PC-3 (cell line): Measurements from ENCODE around the gene APBA2. TPM values are rescaled to one million over a fixed set of nuclear protein-coding genes. Genes with fewer than 3 reads are reported as not detected.

Experiments used
- ATAC-seq: fragments of 200-7000 bp; cut with Tn5 transposase; 2 replicates; pipeline ENCODE4 v1.9.1; 2020; ENCODE audit warnings: mild to moderate bottlenecking, moderate library complexity
- BruUV-seq: library from RNA; stranded (reverse); fragments of 400-500 nt; replicated peaks from 2 replicates; lab custom pipeline; 2021; lab: Mats Ljungman, UMichigan
- CTCF ChIA-PET: fragments of 300-600 bp; sonication (Branson Sonifier 250); formaldehyde crosslinking; loops from one replicate; lab custom pipeline; 2022; ENCODE audit warnings: antibody characterized with exemption; lab: Charles Lee
- POLR2A ChIA-PET: fragments of 300-600 bp; sonication (Branson Sonifier 250); formaldehyde crosslinking; loops from one replicate; lab custom pipeline; 2022; ENCODE audit warnings: antibody characterized with exemption; ENCODE audit not compliant: unreplicated experiment; lab: Charles Lee
- DNase-seq: peaks from one replicate; pipeline ENCODE4 v3.0.0-alpha.2; 2015
- H2AFZ ChIP-seq: fragments of 300-600 bp; sonication (generic); 2 replicates; pipeline ENCODE4 v1.6.0; 2016; ENCODE audit warnings: antibody characterized with exemption, low read length
- H3F3A ChIP-seq: fragments of 300-600 bp; sonication (generic); one replicate; pipeline ENCODE4 v1.6.0; 2017; ENCODE audit warnings: antibody characterized with exemption, low read length, control low read depth, mild to moderate bottlenecking; ENCODE audit not compliant: unreplicated experiment
- H3K27ac ChIP-seq: fragments of 300-600 bp; sonication (generic); 2 replicates; pipeline ENCODE4 v1.5.1; 2016; ENCODE audit warnings: mild to moderate bottlenecking, low read length
- H3K27me3 ChIP-seq: fragments of 300-600 bp; sonication (generic); 2 replicates; pipeline ENCODE4 v1.6.1; 2016; ENCODE audit warnings: low read length, mixed read lengths
- H3K36me3 ChIP-seq: fragments of 300-600 bp; sonication (generic); 2 replicates; pipeline ENCODE4 v1.6.1; 2016; ENCODE audit warnings: low read depth, mixed run types, low read length, mixed read lengths
- H3K4me1 ChIP-seq: fragments of 300-600 bp; sonication (generic); 2 replicates; pipeline ENCODE4 v1.5.1; 2016; ENCODE audit warnings: low read length; ENCODE audit not compliant: insufficient read depth
- H3K4me2 ChIP-seq: fragments of 300-600 bp; sonication (generic); 2 replicates; pipeline ENCODE4 v1.6.0; 2016; ENCODE audit warnings: low read length
- H3K4me3 ChIP-seq: fragments of 300-600 bp; sonication (generic); 2 replicates; pipeline ENCODE4 v1.5.1; 2016; ENCODE audit warnings: mild to moderate bottlenecking, low read length, mixed read lengths
- H3K79me2 ChIP-seq: fragments of 300-600 bp; sonication (generic); 2 replicates; pipeline ENCODE4 v1.6.1; 2017; ENCODE audit warnings: low read length, mixed read lengths
- H3K9ac ChIP-seq: fragments of 300-600 bp; sonication (generic); 2 replicates; pipeline ENCODE4 v1.6.0; 2016; ENCODE audit warnings: mild to moderate bottlenecking, low read length
- H3K9me2 ChIP-seq: fragments of 300-600 bp; sonication (generic); replicated peaks from 2 replicates; pipeline ENCODE4 v1.6.1; 2016; ENCODE audit warnings: mixed run types, low read length, mixed read lengths
- H3K9me3 ChIP-seq: fragments of 300-600 bp; sonication (generic); 2 replicates; pipeline ENCODE4 v1.6.1; 2016; ENCODE audit warnings: low read length, mixed read lengths
- H4K20me1 ChIP-seq: fragments of 300-600 bp; sonication (generic); 2 replicates; pipeline ENCODE4 v1.6.1; 2016; ENCODE audit warnings: low read length, mixed read lengths
- CTCF ChIP-seq: fragments of 300-600 bp; sonication (generic); conservative IDR thresholded peaks from 2 replicates; pipeline ENCODE4 v1.5.1; 2017; ENCODE audit warnings: antibody characterized with exemption, low read depth, mild to moderate bottlenecking, low read length
- EZH2 ChIP-seq: fragments of 300-600 bp; sonication (generic); IDR thresholded peaks from one replicate; pipeline ENCODE4 v1.6.1; 2017; ENCODE audit warnings: antibody characterized with exemption, mild to moderate bottlenecking, low read length; ENCODE audit not compliant: unreplicated experiment
- EZH2phosphoT487 ChIP-seq: fragments of 300-600 bp; sonication (generic); IDR thresholded peaks from 2 replicates; pipeline ENCODE4 v1.6.1; 2018; ENCODE audit warnings: mild to moderate bottlenecking, antibody characterized with exemption, low read length, borderline replicate concordance
- intact Hi-C: fragments of 100-400 bp; cut with micrococcal nuclease; formaldehyde crosslinking; loops from 2 replicates; pipeline ENCODE4 v1.9.0; 2023
- total RNA-seq: library from RNA; depleted of rRNA; stranded (reverse); fragments of >200 nt; gene quantifications from 2 replicates; pipeline ENCODE4 v1.2.3, GENCODE V29; 2014

Gene APBA2
- total RNA-seq, 1 experiment from 2014 or later = 61.7 TPM

- Histone ChIP-seq H3K4me2 (no peak overlapping the region), H3K4me1 (no peaks in the 10 kb centered on the region), H3K27ac (no peak overlapping the region), H3K36me3 (no peaks in the 10 kb centered on the region), H3K9ac (no peak overlapping the region), H2AFZ (no peak overlapping the region), H3K4me3 (no peak overlapping the region), H3K9me2 (no peaks in the 10 kb centered on the region), H3F3A (no peaks in the 10 kb centered on the region), H3K79me2 (no peaks in the 10 kb centered on the region), H4K20me1 (no peaks in the 10 kb centered on the region), H3K9me3 (no peaks in the 10 kb centered on the region), H3K27me3 (no peaks in the 10 kb centered on the region)
- DNase-seq (no peak), ATAC-seq (no peak)
- POLR2A ChIA-PET = no interaction called here
- no TSS peak for BruUV-seq
- intact Hi-C loops = no loop called here
- CTCF ChIA-PET = no interaction called here
- no peak for TF ChIP-seq EZH2phosphoT487
- TF ChIP-seq EZH2 = no peak
- no peak for TF ChIP-seq CTCF
Observed at GRCh38 chr15:28944696-28945300, 59.0 kb downstream of the APBA2 start.

GRCh38 chr15:28945626-28946230 is 60.0 kb downstream of the APBA2 start:
- intact Hi-C loops = no loop called here
- POLR2A ChIA-PET = no interaction called here

More at GRCh38 chr15:28945626-28946230, 60.0 kb downstream of the APBA2 start:
- Histone ChIP-seq H3K4me2 (no peak overlapping the region), H3K9me2 (no peaks in the 10 kb centered on the region), H3K36me3 (no peaks in the 10 kb centered on the region), H3K27me3 (no peaks in the 10 kb centered on the region), H3K4me3 (no peak overlapping the region), H4K20me1 (no peaks in the 10 kb centered on the region), H3K9me3 (no peaks in the 10 kb centered on the region), H3K27ac (no peak overlapping the region), H3K4me1 (no peaks in the 10 kb centered on the region), H3K79me2 (no peaks in the 10 kb centered on the region), H3F3A (no peaks in the 10 kb centered on the region), H2AFZ (no peak overlapping the region), H3K9ac (no peak overlapping the region)
- BruUV-seq = no TSS peak
- TF ChIP-seq EZH2phosphoT487 (no peak), CTCF (no peak), EZH2 (no peak)
- DNase-seq (no peak), ATAC-seq (no peak)
- CTCF ChIA-PET = no interaction called here
